HCT116 (cell line): ENCODE measurements around the gene GRPR. TPM values are rescaled to one million over a fixed set of nuclear protein-coding genes. Genes with fewer than 3 reads are reported as not detected.

Experiments used
- ATAC-seq: fragments of 200-7000 bp; cut with Tn5 transposase; 2 replicates; pipeline ENCODE4 v1.9.1; 2020; ENCODE audit warnings: mild to moderate bottlenecking, moderate library complexity
- BruUV-seq: library from RNA; stranded (reverse); fragments of 400-500 nt; replicated peaks from 2 replicates; lab custom pipeline; 2021; lab: Mats Ljungman, UMichigan
- CTCF ChIA-PET: fragments of 300-600 bp; sonication (Branson Sonifier 250); formaldehyde crosslinking; loops from one replicate; lab custom pipeline; 2021; ENCODE audit warnings: antibody characterized with exemption; lab: Charles Lee
- POLR2A ChIA-PET: fragments of 300-600, 350-600 bp; sonication (Branson Sonifier 250); formaldehyde crosslinking; loops from one replicate; lab custom pipeline; 2021; ENCODE audit warnings: antibody characterized with exemption; lab: Charles Lee
- RAD21 ChIA-PET, 2 experiments: fragments of 300-600 bp; sonication (Branson Sonifier 250); formaldehyde crosslinking; loops; one replicate each; lab custom pipeline; 2023; ENCODE audit warnings: low total read pairs in 2 of 2; ENCODE audit not compliant: uncharacterized antibody in 2 of 2, unreplicated experiment in 2 of 2, low non-redundant PET in 1 of 2; lab: Charles Lee
- DNase-seq: peaks from one replicate; pipeline ENCODE4 v3.0.0-alpha.2; 2010; ENCODE audit warnings: low read depth, low spot score
- H2AFZ ChIP-seq: fragments of 200-600 bp; shearing (Covaris generic), sonication (generic); 2 replicates; pipeline ENCODE4 v1.6.1; 2017; ENCODE audit warnings: low read depth, mixed run types, mixed read lengths, antibody characterized with exemption, low read length; ENCODE audit not compliant: poor library complexity, severe bottlenecking
- H3K27ac ChIP-seq: 2 replicates; pipeline ENCODE4 v1.5.1; 2012; ENCODE audit warnings: low read depth, low read length
- H3K27me3 ChIP-seq: fragments of 200-600 bp; sonication (generic); 2 replicates; pipeline ENCODE4 v1.6.1; 2016; ENCODE audit warnings: mixed run types, low read length, mixed read lengths; ENCODE audit not compliant: insufficient read depth
- H3K36me3 ChIP-seq, 2 experiments: fragments of 200-500 bp in 1 of 2; fragments of 200-600 bp in 1 of 2; sonication (Bioruptor generic) in 1 of 2; sonication (generic) in 1 of 2; 2 replicates each; pipeline versions ENCODE4 v1.5.1 to v1.6.1; 2014 to 2016; ENCODE audit warnings: low read length in 2 of 2, inconsistent platforms in 1 of 2, mixed read lengths in 1 of 2, mixed run types in 1 of 2; ENCODE audit not compliant: insufficient read depth in 2 of 2, control insufficient read depth in 1 of 2
- H3K4me1 ChIP-seq, 2 experiments: fragments of 200-600 bp in 1 of 2; sonication (generic) in 1 of 2; 2 replicates each; pipeline versions ENCODE4 v1.5.1 to v1.6.1; 2012 to 2017; ENCODE audit warnings: low read length in 2 of 2, inconsistent platforms in 1 of 2, mild to moderate bottlenecking in 1 of 2, mixed read lengths in 1 of 2, mixed run types in 1 of 2, moderate library complexity in 1 of 2; ENCODE audit not compliant: insufficient read depth in 2 of 2, control insufficient read depth in 1 of 2
- H3K4me2 ChIP-seq: fragments of 200-600 bp; sonication (generic); 2 replicates; pipeline ENCODE4 v1.6.1; 2017; ENCODE audit warnings: mixed run types, low read length, mixed read lengths
- H3K4me3 ChIP-seq, 2 experiments: fragments of 200-600 bp in 1 of 2; sonication (generic) in 1 of 2; replicated peaks in 1 of 2; 2 replicates each; pipeline ENCODE4 v1.5.1; 2011 to 2016; ENCODE audit warnings: low read length in 2 of 2, control low read depth in 1 of 2, low read depth in 1 of 2, mild to moderate bottlenecking in 1 of 2, mixed read lengths in 1 of 2, mixed run types in 1 of 2
- H3K79me2 ChIP-seq: fragments of 200-600 bp; sonication (generic); 2 replicates; pipeline ENCODE4 v1.6.1; 2017; ENCODE audit warnings: mild to moderate bottlenecking, mixed run types, low read length, moderate library complexity, mixed read lengths; ENCODE audit not compliant: insufficient read depth
- H3K9ac ChIP-seq: fragments of 200-600 bp; sonication (generic); 2 replicates; pipeline ENCODE4 v1.6.1; 2016; ENCODE audit warnings: low read length, mixed read lengths
- H3K9me2 ChIP-seq: fragments of 200-600 bp; sonication (generic), shearing (Covaris generic); 2 replicates; pipeline ENCODE4 v1.6.1; 2017; ENCODE audit warnings: mixed run types, mild to moderate bottlenecking, moderate library complexity; ENCODE audit not compliant: insufficient read depth
- H3K9me3 ChIP-seq, 2 experiments: fragments of 200-500 bp in 1 of 2; fragments of 200-600 bp in 1 of 2; sonication (Bioruptor generic) in 1 of 2; sonication (generic) in 1 of 2; 2 replicates each; pipeline ENCODE4 v1.6.1; 2014 to 2017; ENCODE audit warnings: low read length in 2 of 2, mixed read lengths in 2 of 2, inconsistent platforms in 1 of 2, low read depth in 1 of 2, mild to moderate bottlenecking in 1 of 2, mixed run types in 1 of 2, moderate library complexity in 1 of 2; ENCODE audit not compliant: control insufficient read depth in 1 of 2, insufficient read depth in 1 of 2
- H4K20me1 ChIP-seq: fragments of 200-600 bp; sonication (generic), shearing (Covaris generic); 2 replicates; pipeline ENCODE4 v1.6.1; 2017; ENCODE audit warnings: mixed run types, mild to moderate bottlenecking, moderate library complexity; ENCODE audit not compliant: insufficient read depth
- CEBPB ChIP-seq: IDR thresholded peaks from 2 replicates; pipeline ENCODE4 v1.6.1; 2012; ENCODE audit warnings: low read depth
- CTCF ChIP-seq, 3 experiments: fragments of 200-600 bp in 1 of 3; sonication (generic) in 1 of 3; IDR thresholded peaks in 2 of 3; conservative IDR thresholded peaks in 1 of 3; 2 replicates each; pipeline ENCODE4 v1.5.1; 2012 to 2017; ENCODE audit warnings: low read depth in 2 of 3, low read length in 2 of 3, antibody characterized with exemption in 1 of 3, borderline replicate concordance in 1 of 3, control low read depth in 1 of 3, mild to moderate bottlenecking in 1 of 3, mixed read lengths in 1 of 3, mixed run types in 1 of 3, moderate library complexity in 1 of 3; ENCODE audit not compliant: insufficient read depth in 1 of 3
- ELF1 ChIP-seq: IDR thresholded peaks from 2 replicates; pipeline ENCODE4 v1.6.1; 2012; ENCODE audit warnings: low read depth, borderline replicate concordance
- FOSL1 ChIP-seq: IDR thresholded peaks from 2 replicates; pipeline ENCODE4 v1.6.1; 2012; ENCODE audit warnings: low read depth
- JUND ChIP-seq: IDR thresholded peaks from 2 replicates; pipeline ENCODE4 v1.6.1; 2012
- POLR2A ChIP-seq: IDR thresholded peaks from 2 replicates; pipeline ENCODE4 v1.7.0; 2011; ENCODE audit warnings: borderline replicate concordance; ENCODE audit not compliant: insufficient read depth, insufficient read length; ENCODE audit errors: extremely low read depth
- POLR2AphosphoS5 ChIP-seq: IDR thresholded peaks from 2 replicates; pipeline ENCODE4 v1.6.1; 2011; ENCODE audit warnings: mild to moderate bottlenecking, low read depth, low read length, moderate library complexity
- RAD21 ChIP-seq: IDR thresholded peaks from 2 replicates; pipeline ENCODE4 v1.6.1; 2012; ENCODE audit warnings: low read depth, mild to moderate bottlenecking
- SRF ChIP-seq: IDR thresholded peaks from 2 replicates; pipeline ENCODE4 v1.6.1; 2012; ENCODE audit warnings: low read depth
- TCF7L2 ChIP-seq: IDR thresholded peaks from 2 replicates; pipeline ENCODE4 v1.7.0; 2011; ENCODE audit warnings: borderline replicate concordance, inconsistent platforms; ENCODE audit not compliant: insufficient read depth, insufficient read length; ENCODE audit errors: extremely low read depth
- ZBTB33 ChIP-seq: IDR thresholded peaks from 2 replicates; pipeline ENCODE4 v1.6.1; 2011; ENCODE audit warnings: mild to moderate bottlenecking, low read length, moderate library complexity; ENCODE audit not compliant: insufficient replicate concordance; ENCODE audit errors: extremely low read depth
- ZFX ChIP-seq: fragments of 450-650 bp; IDR thresholded peaks from 2 replicates; pipeline ENCODE4 v1.6.1; 2017
- intact Hi-C: fragments of 100-400 bp; cut with micrococcal nuclease; formaldehyde crosslinking; loops from 2 replicates; pipeline ENCODE4 v1.10.0; 2022
- total RNA-seq: library from RNA; stranded (reverse); gene quantifications from one replicate; pipeline ENCODE4 v1.2.1, GENCODE V29; 2021; ENCODE audit not compliant: unreplicated experiment

GRPR gene
- total RNA-seq, 1 experiment from 2014 or later = 0.15 TPM

- TF ChIP-seq POLR2AphosphoS5 (no peak), JUND (no peak), FOSL1 (no peak), CTCF (IDR thresholded peaks at IDR 0.05 in 2 of 3, conservative IDR thresholded peaks at IDR 0.05 in 1 of 3; ENCODE audit: borderline replicate concordance in 1 of 3, insufficient read depth in 1 of 3, low read depth in 2 of 3, low read length in 2 of 3) (no peak), ZFX (no peak), POLR2A (no peak), ELF1 (no peak), RAD21 (no peak), SRF (no peak), ZBTB33 (no peak), CEBPB (no peak), TCF7L2 (no peak)
- Histone ChIP-seq H3K9me3 (no peaks in the 10 kb centered on the region), H3K9me2 (no peaks in the 10 kb centered on the region), H3K27me3 (no peaks in the 10 kb centered on the region), H3K9ac (no peak overlapping the region), H3K4me1 (no peaks in the 10 kb centered on the region), H3K79me2 (no peaks in the 10 kb centered on the region), H3K36me3 (no peaks in the 10 kb centered on the region), H3K4me2 (no peak overlapping the region), H3K27ac (no peak overlapping the region), H3K4me3 (no peak overlapping the region), H4K20me1 (no peaks in the 10 kb centered on the region), H2AFZ (no peak overlapping the region)
- POLR2A ChIA-PET = no interaction called here
- DNase-seq (no peak), ATAC-seq (no peak)
- CTCF ChIA-PET = no interaction called here
- BruUV-seq = no TSS peak
- intact Hi-C loops = no loop called here
- RAD21 ChIA-PET = no interaction called here
Measured at GRCh38 chrX:16113978-16114565, 9.3 kb upstream of the GRPR start.
